ENCODE results near the gene NDUFA8.

The NDUFA8 gene

GRCh38 chr9:122159026-122159924, at the start of gene NDUFA8, which contains the start of gene MORN5:
TSS of gene NDUFA8 (minus strand) at chr9:122159779. CDS start at chr9:122159677, 102 bp downstream.
TSS of gene MORN5 (plus strand) at chr9:122159908. CDS start at chr9:122159973, 65 bp downstream.
- DNase-seq = peak; percentile 96

GRCh38 chr9:122207096-122207495, 47.5 kb upstream of the NDUFA8 start:
- DNase-seq = no peak

GRCh38 chr9:122206118-122207046, 46.8 kb upstream of the NDUFA8 start:
- DNase-seq = no peak

GRCh38 chr9:122205176-122205575, 45.6 kb upstream of the NDUFA8 start:
- DNase-seq = no peak

GRCh38 chr9:122204491-122204890, 44.9 kb upstream of the NDUFA8 start:
- DNase-seq = no peak

GRCh38 chr9:122204055-122204454, 44.5 kb upstream of the NDUFA8 start:
- no peak for DNase-seq

- no peak for DNase-seq
Observed at GRCh38 chr9:122202111-122202510, 42.5 kb upstream of the NDUFA8 start.

- no peak for DNase-seq
Observed at GRCh38 chr9:122201641-122202040, 42.1 kb upstream of the NDUFA8 start.

- DNase-seq = no peak
Observed at GRCh38 chr9:122200960-122201595, 41.5 kb upstream of the NDUFA8 start.

GRCh38 chr9:122197882-122198281, 38.3 kb upstream of the NDUFA8 start:
- no peak for DNase-seq

- no peak for DNase-seq
Observed at GRCh38 chr9:122197426-122197825, 37.8 kb upstream of the NDUFA8 start.

GRCh38 chr9:122195875-122196274, 36.3 kb upstream of the NDUFA8 start:
- DNase-seq = no peak

- DNase-seq = no peak
Observed at GRCh38 chr9:122193651-122194050, 34.1 kb upstream of the NDUFA8 start.

- no peak for DNase-seq
Observed at GRCh38 chr9:122192914-122193525, 33.4 kb upstream of the NDUFA8 start.

GRCh38 chr9:122192261-122192875, 32.8 kb upstream of the NDUFA8 start:
- DNase-seq = no peak

- no peak for DNase-seq
Observed at GRCh38 chr9:122191584-122191983, 32.0 kb upstream of the NDUFA8 start.

- no peak for DNase-seq
Observed at GRCh38 chr9:122190597-122191381, 31.2 kb upstream of the NDUFA8 start.

- DNase-seq = no peak
Observed at GRCh38 chr9:122188369-122188768, 28.8 kb upstream of the NDUFA8 start.

- no peak for DNase-seq
Observed at GRCh38 chr9:122186777-122187470, 27.3 kb upstream of the NDUFA8 start.

GRCh38 chr9:122186301-122186700, 26.7 kb upstream of the NDUFA8 start:
- DNase-seq = no peak

- DNase-seq = no peak
Observed at GRCh38 chr9:122184551-122184950, 25.0 kb upstream of the NDUFA8 start.

All from stimulated activated CD4-positive, alpha-beta T cell treated with anti-CD3 and anti-CD28 coated beads, Interleukin-12 subunit alpha, Interleukin-12 subunit beta, amount 100 ng/mL, for 4 hours (primary cell).